ENCODE measurements around the gene NCKAP5.

Gene NCKAP5

DNA sequence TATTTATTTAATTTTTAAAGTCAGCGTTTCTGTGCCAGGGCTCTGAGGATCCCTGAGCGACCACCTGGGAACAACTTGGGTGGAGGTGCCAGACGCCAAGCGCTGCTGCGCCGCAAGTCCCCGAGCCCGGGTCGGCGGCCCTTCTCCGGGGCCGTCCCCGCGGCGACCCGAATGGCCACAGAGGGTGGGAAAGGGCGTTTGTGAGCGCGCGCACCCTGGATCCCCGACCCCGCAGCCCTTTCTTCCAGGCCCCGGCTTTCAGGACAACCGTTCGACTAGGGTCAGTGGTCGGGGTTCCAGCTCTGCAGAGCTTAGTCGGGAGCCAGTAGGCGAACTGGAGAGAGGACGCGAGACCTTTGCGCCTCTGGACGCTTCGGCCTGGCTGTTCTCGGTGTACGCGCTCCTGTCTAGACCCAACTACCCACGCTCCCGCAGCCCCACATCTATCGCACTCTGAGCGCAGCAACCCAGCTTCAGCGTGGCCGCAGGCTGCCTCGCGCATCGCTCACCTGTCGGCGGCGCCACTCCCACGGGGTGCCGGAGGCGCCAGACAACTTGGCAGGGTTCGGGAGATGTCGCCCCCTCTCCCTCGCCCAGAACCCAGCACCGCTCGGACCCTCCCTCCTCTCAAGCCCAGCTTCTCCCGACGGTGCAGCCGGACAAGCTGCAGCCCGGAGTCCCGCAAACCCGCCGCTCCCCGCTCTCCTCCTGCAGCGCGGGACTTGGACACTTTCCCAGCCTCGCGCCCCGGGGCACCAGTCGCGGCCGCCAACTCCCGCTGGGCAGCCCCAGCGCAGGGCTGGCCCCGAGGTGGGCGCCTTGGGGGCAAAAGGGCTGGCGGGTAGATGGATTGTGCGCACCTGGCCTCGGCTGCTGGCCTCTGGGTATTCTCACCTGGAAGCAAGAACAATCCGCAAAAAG is 899.0 kb downstream of the NCKAP5 start:
- no peak for TF ChIP-seq MYC (IDR thresholded peaks at IDR 0.05; ENCODE audit: low read depth, low read length)
- DNase-seq (ENCODE audit: low read depth): no peak
- no peak overlapping the region for H3K4me3 ChIP-seq (ENCODE audit: low read depth, low read length)

GRCh38 chr2:132668189-132668823 is 900.0 kb downstream of the NCKAP5 start:
- TF ChIP-seq MYC (IDR thresholded peaks at IDR 0.05; ENCODE audit: low read depth, low read length) (no peak), POLR2A (IDR thresholded peaks at IDR 0.05; ENCODE audit: extremely low read depth, insufficient read length) (no peak), MAX (IDR thresholded peaks at IDR 0.05; ENCODE audit: low read depth, low read length) (no peak)
- TF ChIP-seq, protein P1, sequence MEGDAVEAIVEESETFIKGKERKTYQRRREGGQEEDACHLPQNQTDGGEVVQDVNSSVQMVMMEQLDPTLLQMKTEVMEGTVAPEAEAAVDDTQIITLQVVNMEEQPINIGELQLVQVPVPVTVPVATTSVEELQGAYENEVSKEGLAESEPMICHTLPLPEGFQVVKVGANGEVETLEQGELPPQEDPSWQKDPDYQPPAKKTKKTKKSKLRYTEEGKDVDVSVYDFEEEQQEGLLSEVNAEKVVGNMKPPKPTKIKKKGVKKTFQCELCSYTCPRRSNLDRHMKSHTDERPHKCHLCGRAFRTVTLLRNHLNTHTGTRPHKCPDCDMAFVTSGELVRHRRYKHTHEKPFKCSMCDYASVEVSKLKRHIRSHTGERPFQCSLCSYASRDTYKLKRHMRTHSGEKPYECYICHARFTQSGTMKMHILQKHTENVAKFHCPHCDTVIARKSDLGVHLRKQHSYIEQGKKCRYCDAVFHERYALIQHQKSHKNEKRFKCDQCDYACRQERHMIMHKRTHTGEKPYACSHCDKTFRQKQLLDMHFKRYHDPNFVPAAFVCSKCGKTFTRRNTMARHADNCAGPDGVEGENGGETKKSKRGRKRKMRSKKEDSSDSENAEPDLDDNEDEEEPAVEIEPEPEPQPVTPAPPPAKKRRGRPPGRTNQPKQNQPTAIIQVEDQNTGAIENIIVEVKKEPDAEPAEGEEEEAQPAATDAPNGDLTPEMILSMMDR (IDR thresholded peaks at IDR 0.05; ENCODE audit: low read depth, low read length): no peak
- no peak overlapping the region for H3K4me3 ChIP-seq (ENCODE audit: low read depth, low read length)
- DNase-seq (ENCODE audit: low read depth): no peak

DNA sequence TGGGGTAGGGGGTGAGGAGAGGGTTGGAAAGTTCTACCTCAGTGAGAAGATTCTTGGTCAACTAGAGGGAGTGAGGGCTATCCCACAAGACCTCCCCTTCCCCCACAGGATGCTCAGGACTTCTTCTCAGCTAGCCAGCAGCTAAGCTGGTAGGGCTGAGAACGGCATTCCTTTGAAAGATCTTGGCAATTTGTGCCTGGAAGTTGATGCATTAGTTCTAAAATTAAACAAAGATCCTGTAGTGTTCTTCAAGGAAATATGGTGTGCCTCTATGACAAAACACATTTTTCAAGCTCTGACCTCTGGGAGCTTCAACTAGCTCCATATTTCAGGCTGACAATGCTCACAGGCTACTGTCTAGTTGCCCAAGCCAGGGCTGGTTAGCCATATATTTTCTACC is 900.6 kb downstream of the NCKAP5 start:
- TF ChIP-seq, protein P1 (IDR thresholded peaks at IDR 0.05; ENCODE audit: low read depth, low read length): no peak
- TF ChIP-seq MAX (IDR thresholded peaks at IDR 0.05; ENCODE audit: low read depth, low read length): no peak
- TF ChIP-seq MYC (IDR thresholded peaks at IDR 0.05; ENCODE audit: low read depth, low read length): no peak
- no peak for TF ChIP-seq POLR2A (IDR thresholded peaks at IDR 0.05; ENCODE audit: extremely low read depth, insufficient read length)
- no peak for DNase-seq (ENCODE audit: low read depth)
- no peak overlapping the region for H3K4me3 ChIP-seq (ENCODE audit: low read depth, low read length)

DNA sequence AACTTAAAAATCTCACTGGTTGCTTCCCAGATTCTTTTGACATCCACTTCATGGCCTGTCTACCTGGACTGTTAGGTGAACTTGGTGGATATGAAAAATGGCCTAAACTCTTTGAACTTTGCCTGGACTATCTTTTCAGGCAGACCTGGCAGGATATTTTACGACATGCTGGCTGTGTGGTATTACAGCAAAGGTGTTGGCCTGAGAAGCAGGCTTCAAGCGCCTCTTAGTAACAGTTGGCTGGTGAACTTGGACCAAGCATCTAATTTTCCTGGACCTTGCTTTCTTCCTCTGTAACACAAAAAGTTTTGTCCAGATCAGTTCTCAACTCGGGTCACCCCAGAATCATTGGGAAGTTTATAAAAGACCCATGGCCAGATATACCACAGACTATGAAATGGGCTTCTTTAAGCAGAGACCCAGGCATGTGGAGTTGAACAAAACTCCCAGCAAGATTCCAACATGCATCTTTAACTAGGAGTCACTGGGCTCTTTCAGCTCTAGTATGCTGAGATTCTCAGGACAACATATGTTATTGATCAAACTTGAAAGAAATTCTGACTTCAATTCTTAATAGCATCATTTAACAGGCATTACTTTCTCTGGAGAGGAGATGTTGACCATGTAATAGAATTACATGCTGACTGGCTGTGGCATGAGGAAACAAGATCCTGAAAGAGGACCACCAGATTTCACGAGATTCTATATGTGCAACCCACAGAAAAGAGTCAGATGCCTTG is 902.7 kb downstream of the NCKAP5 start:
- TF ChIP-seq POLR2A (IDR thresholded peaks at IDR 0.05; ENCODE audit: extremely low read depth, insufficient read length) (no peak), MYC (IDR thresholded peaks at IDR 0.05; ENCODE audit: low read depth, low read length) (no peak), MAX (IDR thresholded peaks at IDR 0.05; ENCODE audit: low read depth, low read length) (no peak)
- TF ChIP-seq, protein P1 (IDR thresholded peaks at IDR 0.05; ENCODE audit: low read depth, low read length): no peak

DNA sequence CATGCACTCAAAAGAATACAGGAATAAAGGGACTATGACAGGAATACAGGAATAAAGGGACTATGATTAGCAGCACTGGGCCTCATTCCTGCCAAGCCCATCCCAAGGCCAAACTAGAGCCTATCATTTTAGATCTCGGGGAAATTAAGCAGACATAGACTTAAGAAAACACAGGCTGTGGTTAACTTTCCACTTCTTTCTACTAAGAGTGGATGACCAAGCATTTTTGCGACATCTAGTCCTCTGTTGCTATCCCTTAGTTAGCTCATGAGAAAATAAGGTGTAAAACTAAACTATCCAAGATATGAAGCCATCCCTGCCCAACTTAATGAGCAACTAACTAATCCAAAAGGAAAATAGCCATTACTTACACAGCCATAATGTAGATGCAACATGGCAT is 904.2 kb downstream of the NCKAP5 start:
- no peak overlapping the region for H3K4me3 ChIP-seq (ENCODE audit: low read depth, low read length)
- DNase-seq (ENCODE audit: low read depth): no peak
- TF ChIP-seq MYC (IDR thresholded peaks at IDR 0.05; ENCODE audit: low read depth, low read length): no peak
- TF ChIP-seq, protein P1 (IDR thresholded peaks at IDR 0.05; ENCODE audit: low read depth, low read length): no peak
- TF ChIP-seq MAX (IDR thresholded peaks at IDR 0.05; ENCODE audit: low read depth, low read length): no peak
- TF ChIP-seq POLR2A (IDR thresholded peaks at IDR 0.05; ENCODE audit: extremely low read depth, insufficient read length): no peak

More for the DNA sequence above, 902.7 kb downstream of the NCKAP5 start:
- no peak for DNase-seq (ENCODE audit: low read depth)
- no peak overlapping the region for H3K4me3 ChIP-seq (ENCODE audit: low read depth, low read length)

GRCh38 chr2:132662732-132663131 is 905.5 kb downstream of the NCKAP5 start:
- no peak for DNase-seq (ENCODE audit: low read depth)
- no peak overlapping the region for H3K4me3 ChIP-seq (ENCODE audit: low read depth, low read length)
- TF ChIP-seq POLR2A (IDR thresholded peaks at IDR 0.05; ENCODE audit: extremely low read depth, insufficient read length) (no peak), MYC (IDR thresholded peaks at IDR 0.05; ENCODE audit: low read depth, low read length) (no peak), MAX (IDR thresholded peaks at IDR 0.05; ENCODE audit: low read depth, low read length) (no peak)
- TF ChIP-seq, protein P1 (IDR thresholded peaks at IDR 0.05; ENCODE audit: low read depth, low read length): no peak

Data from NB4 (cell line).